ENCODE data around the gene SIRPA.

- TF ChIP-seq, protein P1, sequence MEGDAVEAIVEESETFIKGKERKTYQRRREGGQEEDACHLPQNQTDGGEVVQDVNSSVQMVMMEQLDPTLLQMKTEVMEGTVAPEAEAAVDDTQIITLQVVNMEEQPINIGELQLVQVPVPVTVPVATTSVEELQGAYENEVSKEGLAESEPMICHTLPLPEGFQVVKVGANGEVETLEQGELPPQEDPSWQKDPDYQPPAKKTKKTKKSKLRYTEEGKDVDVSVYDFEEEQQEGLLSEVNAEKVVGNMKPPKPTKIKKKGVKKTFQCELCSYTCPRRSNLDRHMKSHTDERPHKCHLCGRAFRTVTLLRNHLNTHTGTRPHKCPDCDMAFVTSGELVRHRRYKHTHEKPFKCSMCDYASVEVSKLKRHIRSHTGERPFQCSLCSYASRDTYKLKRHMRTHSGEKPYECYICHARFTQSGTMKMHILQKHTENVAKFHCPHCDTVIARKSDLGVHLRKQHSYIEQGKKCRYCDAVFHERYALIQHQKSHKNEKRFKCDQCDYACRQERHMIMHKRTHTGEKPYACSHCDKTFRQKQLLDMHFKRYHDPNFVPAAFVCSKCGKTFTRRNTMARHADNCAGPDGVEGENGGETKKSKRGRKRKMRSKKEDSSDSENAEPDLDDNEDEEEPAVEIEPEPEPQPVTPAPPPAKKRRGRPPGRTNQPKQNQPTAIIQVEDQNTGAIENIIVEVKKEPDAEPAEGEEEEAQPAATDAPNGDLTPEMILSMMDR (IDR thresholded peaks at IDR 0.05; ENCODE audit: low read depth, low read length) = no peak
- no peak for TF ChIP-seq EZH2phosphoT487 (IDR thresholded peaks at IDR 0.05; ENCODE audit: low read depth)
Measured at GRCh38 chr20:1971893-1972586, 76.8 kb downstream of the SIRPA start.
